NCI-H1417 treated with DMSO at 0.1 percent for 48 hours (cell line): ENCODE measurements around the gene UIMC1.
"Not testable (repeated sequence)": the region's sequence is repeated elsewhere in the genome, so short reads cannot be mapped to it uniquely, and the experiment has no call there.

Experiments used
- DNase-seq: peaks from one replicate; lab custom pipeline; 2025; lab: John Stamatoyannopoulos, UW

UIMC1 gene

DNA sequence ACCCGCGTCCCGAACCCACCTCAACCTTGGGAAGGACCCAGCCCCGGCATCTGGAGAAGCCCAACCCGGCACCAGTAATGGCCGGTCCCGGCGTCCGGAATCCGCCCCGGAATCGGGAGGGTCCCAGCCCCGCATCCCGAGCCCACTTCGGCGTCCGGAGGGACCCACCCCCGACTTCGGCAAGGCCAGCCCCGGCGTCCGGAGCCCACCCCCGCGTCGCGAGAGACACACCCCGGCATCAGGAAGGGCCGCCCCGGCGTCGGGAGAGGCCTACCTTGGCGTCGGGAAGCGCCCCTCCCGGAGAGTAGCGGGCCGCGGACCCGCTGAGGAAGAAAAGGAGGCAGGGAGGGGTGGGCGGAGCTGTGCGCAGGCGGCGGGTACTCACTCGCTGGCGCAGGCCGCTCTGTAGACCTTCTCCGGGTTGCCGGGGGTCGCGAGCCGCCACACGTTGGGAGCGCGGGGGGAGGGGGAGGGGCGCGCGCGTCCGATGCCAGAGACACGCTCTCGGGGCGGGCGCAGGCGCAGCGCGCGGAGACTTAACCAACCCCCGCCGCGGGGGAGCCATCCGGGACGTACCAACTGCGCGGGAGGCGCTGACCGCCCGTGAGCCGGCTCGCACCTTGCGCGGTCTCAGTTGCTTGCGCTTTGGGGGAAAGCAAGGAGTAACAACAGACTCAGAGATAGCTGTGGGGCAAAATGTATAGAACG lies at the start of gene UIMC1:
Gene UIMC1, minus strand, starts transcription at position 515 of the 708 bp plus-strand sequence. CDS start 24,164 bp downstream, outside the sequence.
- peak; percentile 12 for DNase-seq

- DNase-seq: no peak
These were observed 42.7 kb upstream of the UIMC1 start for GRCh38 chr5:177049285-177049684.

DNA sequence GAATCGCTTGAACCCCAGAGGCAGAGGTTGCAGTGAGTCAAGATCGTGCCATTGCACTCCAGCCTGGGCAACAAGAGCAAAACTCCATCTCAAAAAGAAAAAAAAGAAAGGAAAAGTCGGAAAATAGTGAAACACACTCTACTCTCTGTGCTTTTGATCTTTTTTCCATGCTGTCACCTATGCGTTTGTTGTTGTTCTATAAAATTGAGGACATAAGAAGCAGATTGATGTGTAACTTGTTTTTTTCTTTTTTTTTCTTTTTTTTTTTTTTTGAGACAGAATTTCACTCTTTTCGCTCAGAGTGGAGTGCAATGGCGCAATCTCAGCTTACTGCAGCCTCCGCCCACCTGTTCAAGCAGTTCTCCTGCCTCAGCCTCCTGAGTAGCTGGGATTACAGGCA lies 42.0 kb upstream of the UIMC1 start:
- not testable (repeated sequence) for DNase-seq

GRCh38 chr5:177045631-177046030 lies 39.1 kb upstream of the UIMC1 start:
- no peak for DNase-seq

- DNase-seq: no peak
These were observed 38.1 kb upstream of the UIMC1 start for GRCh38 chr5:177044641-177045040.

DNA sequence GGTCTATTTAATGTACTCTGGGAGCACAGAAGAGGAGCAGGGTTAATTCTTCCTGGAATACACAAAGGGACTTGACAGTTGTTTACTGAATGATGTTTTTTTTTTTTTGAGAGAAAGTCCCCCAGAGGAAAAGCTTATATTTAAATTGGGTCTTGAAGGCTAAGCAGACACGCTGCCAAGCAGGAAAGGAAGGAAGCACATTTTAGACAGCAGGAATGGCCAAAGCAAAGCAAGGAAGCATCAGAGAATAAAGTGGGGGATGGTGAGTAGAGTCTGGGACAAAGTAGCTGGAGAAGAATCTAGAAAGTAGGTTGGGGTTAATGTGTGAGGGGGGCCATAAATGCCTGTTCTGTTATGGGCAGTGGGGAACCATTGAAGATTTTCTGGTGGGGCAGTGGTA lies 37.4 kb upstream of the UIMC1 start:
- no peak for DNase-seq

GRCh38 chr5:177043114-177043513 lies 36.5 kb upstream of the UIMC1 start:
- no peak for DNase-seq

DNA sequence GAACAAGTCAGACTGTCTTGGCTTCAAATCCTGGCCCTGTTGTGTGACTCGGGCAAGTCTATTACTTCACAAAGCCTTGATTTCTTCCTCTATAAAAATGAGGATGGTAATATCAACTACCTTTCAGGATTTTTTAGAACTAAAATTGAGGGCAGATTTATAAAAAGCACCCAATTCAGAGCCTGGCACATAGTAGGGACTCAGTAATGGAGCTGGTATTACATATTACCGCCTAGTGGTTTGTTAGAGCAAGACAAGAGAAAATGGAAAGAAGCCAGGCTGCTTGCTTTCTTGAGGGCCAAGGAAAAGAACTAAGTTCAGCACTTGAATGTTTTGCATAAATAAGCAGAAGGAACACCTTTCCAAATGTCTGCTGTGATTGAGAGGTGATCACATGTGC lies 35.4 kb upstream of the UIMC1 start:
- DNase-seq: no peak

GRCh38 chr5:177040814-177041420 lies 34.3 kb upstream of the UIMC1 start:
- no peak for DNase-seq

GRCh38 chr5:177036921-177037320 lies 30.3 kb upstream of the UIMC1 start:
- no peak for DNase-seq

DNA sequence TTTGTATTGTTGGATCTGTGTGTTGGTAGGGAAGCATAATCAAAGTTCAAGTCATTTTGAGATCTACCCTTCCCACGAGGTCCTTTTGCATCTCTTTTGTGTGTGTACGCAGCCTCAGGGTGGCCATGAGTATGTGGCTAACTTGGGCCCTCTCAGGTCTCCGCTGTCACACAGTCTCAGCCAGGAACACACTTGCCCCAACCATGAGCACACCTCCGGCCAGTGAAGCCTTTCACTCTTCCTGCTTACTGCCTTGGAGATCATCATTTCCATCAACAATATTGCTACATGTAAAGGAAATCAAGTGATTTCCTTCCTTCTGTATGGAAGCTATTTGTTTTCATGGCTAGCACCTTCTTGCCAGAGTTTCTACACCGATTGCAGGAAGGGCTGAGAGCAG lies 29.9 kb upstream of the UIMC1 start:
- DNase-seq: no peak

DNA sequence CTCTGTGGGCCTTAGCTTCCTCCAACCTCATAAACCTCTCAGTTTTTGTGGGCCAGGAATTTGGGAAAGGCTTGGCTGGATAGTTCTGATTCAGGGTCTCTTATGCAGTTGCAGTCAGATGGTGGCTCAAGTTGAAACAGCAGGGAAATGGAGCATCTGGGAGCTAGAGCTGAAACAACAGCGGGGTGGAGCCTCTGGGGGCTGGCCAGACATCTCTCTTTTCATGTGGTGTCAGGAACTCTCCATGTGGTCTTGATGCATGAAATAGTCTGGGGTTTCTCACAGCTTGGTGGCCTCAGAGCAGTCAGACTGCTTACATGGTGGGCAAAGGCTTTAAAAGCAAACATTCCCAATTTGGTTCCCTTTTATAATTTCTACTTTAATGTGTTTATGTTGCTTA lies 29.4 kb upstream of the UIMC1 start:
- no peak for DNase-seq

DNA sequence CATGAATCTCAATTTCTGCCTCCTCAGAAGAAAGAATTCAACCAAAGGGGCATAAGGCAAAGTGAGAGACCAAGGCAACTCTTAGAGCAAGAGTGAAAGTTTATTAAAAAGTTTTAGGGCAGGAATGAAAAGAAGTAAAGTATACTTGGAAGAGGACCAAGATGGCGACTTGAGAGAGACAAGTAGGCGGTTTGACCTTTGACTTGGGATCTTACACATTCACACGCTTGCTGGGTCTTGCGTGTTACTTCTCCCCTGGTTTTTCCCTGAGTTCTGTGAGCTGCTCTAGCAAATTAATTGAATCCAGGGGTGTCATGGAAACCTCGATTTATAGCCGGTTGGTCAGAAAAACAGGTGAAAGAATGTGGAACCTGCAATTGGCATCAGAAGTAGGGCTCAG lies 22.9 kb upstream of the UIMC1 start:
- DNase-seq: no peak

DNA sequence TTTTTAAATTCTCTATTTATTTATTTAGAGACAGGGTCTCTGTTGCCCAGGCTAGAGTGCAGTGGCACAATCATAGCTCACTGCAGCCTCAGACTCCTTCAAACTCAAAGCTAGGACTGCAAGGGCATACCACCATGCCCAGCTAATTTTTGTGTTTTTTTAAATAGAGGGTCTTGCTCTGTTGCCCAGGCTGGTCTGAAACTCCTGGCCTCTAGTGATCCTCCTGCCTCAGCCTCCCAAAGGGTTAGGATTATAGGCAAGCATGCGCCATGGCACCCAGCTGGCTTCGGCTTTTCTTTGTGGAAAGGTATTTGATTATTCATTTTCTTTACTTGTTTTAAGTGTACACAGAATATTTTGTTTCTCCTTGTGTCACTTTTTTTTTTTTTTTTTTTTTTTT lies 21.1 kb upstream of the UIMC1 start:
- no peak for DNase-seq

DNA sequence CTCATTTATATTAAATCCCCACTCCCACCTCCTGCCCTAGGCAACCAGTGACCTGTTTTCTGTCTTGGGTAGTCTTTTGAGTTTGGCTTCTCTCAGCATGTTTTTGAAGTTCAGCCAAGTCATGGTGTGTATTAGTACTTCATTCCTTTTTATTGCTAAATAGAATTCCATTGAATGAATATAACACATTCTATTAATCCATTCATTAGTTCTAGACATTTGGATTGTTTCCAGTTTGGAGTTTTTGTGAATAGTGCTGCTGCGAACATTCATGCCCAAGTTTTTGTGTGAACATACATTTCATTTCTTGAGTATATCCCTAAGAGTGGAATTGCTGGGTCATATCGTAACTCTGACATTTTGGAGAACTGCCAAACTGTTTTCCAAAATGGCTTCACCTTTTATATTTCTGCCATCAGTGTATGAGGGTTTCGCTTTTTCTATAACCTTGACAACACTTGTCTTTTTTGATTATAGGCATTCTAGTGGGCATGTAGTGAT lies 18.6 kb upstream of the UIMC1 start:
- DNase-seq: no peak

- DNase-seq: no peak
These were observed 18.0 kb upstream of the UIMC1 start for GRCh38 chr5:177024559-177024958.

GRCh38 chr5:177023303-177023664 lies 16.7 kb upstream of the UIMC1 start:
- no peak for DNase-seq

DNA sequence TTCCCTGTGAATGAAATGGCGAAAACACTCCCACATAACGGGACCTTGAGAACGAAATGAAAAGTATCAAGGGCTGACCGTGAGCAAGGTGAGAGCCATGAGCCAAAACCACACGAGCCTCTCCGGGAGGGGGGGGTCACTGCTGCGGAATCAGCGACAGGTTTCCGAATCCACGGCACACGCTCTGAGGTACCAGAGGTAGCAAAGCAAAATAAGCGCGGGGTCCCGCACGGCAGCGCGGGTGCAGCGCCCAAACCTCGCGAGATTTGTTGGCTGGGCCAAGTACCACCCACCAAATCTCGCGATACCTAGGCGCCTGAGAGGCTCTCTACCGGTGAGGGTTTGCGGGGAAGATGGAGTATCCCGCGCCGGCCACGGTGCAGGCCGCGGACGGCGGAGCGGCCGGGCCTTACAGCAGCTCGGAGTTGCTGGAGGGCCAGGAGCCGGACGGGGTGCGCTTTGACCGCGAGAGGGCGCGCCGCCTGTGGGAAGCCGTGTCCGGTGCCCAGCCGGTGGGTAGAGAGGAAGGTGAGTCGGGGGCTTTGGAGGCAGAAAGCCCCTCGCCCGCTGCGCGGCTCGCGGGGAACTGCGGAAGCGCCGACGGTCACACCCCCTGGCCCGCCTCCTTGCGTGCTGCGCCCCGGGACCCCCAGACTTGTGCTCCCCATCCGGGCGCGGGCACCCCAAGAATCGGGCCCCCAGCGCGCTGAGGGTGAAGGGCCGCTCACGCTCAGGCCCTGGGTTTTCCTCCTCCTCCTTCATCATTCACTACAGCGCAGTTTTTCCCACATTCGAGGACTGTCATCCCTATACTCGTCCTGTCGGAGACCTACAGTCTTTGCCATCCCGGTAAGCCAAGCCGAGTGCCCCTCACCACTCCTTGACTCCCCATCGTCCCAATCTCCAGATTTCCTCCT lies 16.1 kb upstream of the UIMC1 start, which contains the start of gene ZNF346:
Gene ZNF346, plus strand, starts transcription at position 311 of the 917 bp plus-strand sequence. Its CDS starts 43 bp downstream, at position 354.
- peak; percentile 5 for DNase-seq

- no peak for DNase-seq
These were observed 13.5 kb upstream of the UIMC1 start for GRCh38 chr5:177020033-177020432.

GRCh38 chr5:177018341-177018740 lies 11.8 kb upstream of the UIMC1 start:
- no peak for DNase-seq

DNA sequence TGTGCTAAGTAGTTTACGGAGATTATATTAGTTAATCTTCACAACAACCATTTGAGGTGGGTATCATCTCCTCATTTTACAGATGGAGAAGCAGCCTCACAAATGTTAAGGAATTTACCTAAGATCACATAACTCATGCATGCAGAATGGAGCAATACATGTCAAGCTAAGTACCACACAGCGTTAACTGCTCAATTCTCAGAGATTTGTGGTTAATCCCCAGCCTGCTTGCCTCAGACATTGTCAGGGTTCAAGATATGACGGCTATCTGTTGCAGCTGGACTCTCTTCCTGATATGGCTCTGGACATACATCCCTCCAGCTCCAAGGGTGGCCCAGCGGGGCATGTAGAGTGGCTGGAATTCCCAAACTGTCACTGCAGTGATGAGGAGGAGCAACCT lies 8.6 kb upstream of the UIMC1 start:
- no peak for DNase-seq

DNA sequence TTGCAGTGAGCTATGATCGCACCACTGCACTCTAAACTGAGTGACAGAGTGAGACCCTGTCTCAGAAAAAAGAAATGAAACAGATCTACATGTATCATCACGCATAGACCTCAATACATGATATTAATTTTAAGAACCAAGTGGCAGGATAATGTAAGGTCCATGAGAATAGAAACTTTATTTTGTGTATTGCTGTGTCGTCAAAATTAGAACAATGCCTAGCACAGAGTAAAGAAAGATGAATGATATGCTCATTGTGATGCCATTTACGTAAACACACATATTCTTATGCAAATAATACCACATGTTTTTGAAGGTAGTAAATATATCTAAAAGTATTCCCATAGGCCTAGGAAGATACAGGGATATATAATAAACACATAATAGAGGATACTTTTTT lies 3.6 kb upstream of the UIMC1 start:
- DNase-seq: no peak

DNA sequence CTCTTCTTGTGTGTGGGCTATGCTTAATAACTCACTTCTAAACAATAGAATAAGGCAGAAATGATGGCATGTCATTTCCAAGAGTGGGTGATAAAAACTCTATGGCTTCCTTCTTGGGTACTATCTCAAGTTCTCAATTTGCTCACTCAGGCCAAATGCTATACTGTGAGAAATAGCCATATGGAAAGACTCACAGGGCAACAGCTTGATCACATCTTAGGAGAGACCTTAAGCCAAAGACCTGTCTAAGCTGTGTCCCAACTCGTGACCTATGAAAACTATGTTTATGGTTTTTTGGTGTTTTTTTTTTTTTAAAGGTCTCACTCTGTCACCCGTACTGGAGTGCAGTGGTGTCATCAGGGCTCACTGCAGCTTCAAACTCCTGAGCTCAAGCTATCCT lies 2.1 kb upstream of the UIMC1 start:
- no peak for DNase-seq
